GM12878 (cell line): ENCODE measurements around the gene MYO1H. TPM values are rescaled to one million over a fixed set of nuclear protein-coding genes. Genes with fewer than 3 reads are reported as not detected.

ENCODE experiments used
- ATAC-seq: fragments of 200-7000 bp; cut with Tn5 transposase; 3 replicates; pipeline ENCODE4 v1.9.1; 2020; ENCODE audit warnings: mild to moderate bottlenecking, moderate library complexity
- BruUV-seq: library from RNA; stranded (reverse); fragments of 400-500 nt; replicated peaks from 2 replicates; lab custom pipeline; 2021; lab: Mats Ljungman, UMichigan
- CTCF ChIA-PET: fragments of 300-600 bp; sonication (Branson Sonifier 250); formaldehyde crosslinking; extraction: SDS; loops from one replicate; lab custom pipeline; 2021; ENCODE audit warnings: inconsistent platforms; lab: Yijun Ruan, JAX
- POLR2A ChIA-PET: fragments of 350-600 bp; formaldehyde crosslinking; extraction: SDS; loops from one replicate; lab custom pipeline; 2021; ENCODE audit warnings: inconsistent platforms; lab: Charles Lee
- RAD21 ChIA-PET: fragments of 300-600 bp; sonication (Branson Sonifier 250); formaldehyde crosslinking; loops from one replicate; lab custom pipeline; 2023; ENCODE audit warnings: antibody characterized with exemption; ENCODE audit not compliant: unreplicated experiment; lab: Charles Lee
- SMC1A ChIA-PET: fragments of 300-600 bp; sonication (Branson Sonifier 250); formaldehyde crosslinking; loops from one replicate; lab custom pipeline; 2023; ENCODE audit not compliant: unreplicated experiment, uncharacterized antibody; lab: Charles Lee
- DNase-seq: peaks from one replicate; pipeline ENCODE4 v3.0.0-alpha.2; 2011; ENCODE audit warnings: low read depth, low spot score
- FAIRE-seq: peaks from 3 replicates; lab custom pipeline; 2011; peaks lifted over from hg19 to GRCh38; lab: Jason Lieb, UNC
- H2AFZ ChIP-seq: 2 replicates; pipeline ENCODE4 v1.6.0; 2011; ENCODE audit warnings: low read depth, low read length, control low read depth; ENCODE audit not compliant: control insufficient read depth
- H3K27ac ChIP-seq: 2 replicates; pipeline ENCODE4 v1.5.1; 2011; ENCODE audit warnings: control low read depth; ENCODE audit not compliant: control insufficient read depth, insufficient read depth
- H3K27me3 ChIP-seq, 2 experiments: replicated peaks in 1 of 2; 2 replicates each; pipeline versions ENCODE4 v1.6.0 to v1.6.1; 2011; ENCODE audit warnings: low read length in 1 of 2; ENCODE audit not compliant: control insufficient read depth in 2 of 2, insufficient read depth in 2 of 2
- H3K36me3 ChIP-seq, 2 experiments: 2 replicates each; pipeline ENCODE4 v1.5.1; 2011; ENCODE audit warnings: low read length in 1 of 2; ENCODE audit not compliant: control insufficient read depth in 2 of 2, insufficient read depth in 2 of 2
- H3K4me1 ChIP-seq: 2 replicates; pipeline ENCODE4 v1.6.1; 2011; ENCODE audit warnings: mild to moderate bottlenecking, low read length, moderate library complexity, mixed read lengths; ENCODE audit not compliant: control insufficient read depth, insufficient read depth
- H3K4me2 ChIP-seq: 2 replicates; pipeline ENCODE4 v1.6.0; 2011; ENCODE audit warnings: control low read depth; ENCODE audit not compliant: control insufficient read depth, insufficient read depth
- H3K4me3 ChIP-seq: fragments of 200-600 bp; sonication (generic); 2 replicates; pipeline ENCODE4 v1.5.1; 2016
- H3K79me2 ChIP-seq: 2 replicates; pipeline ENCODE4 v1.6.0; 2011; ENCODE audit warnings: low read length; ENCODE audit not compliant: control insufficient read depth, insufficient read depth
- H3K9ac ChIP-seq: 2 replicates; pipeline ENCODE4 v1.8.0; 2011; ENCODE audit warnings: low read length, control low read depth, mixed read lengths; ENCODE audit not compliant: control insufficient read depth, insufficient read depth
- H3K9me3 ChIP-seq: replicated peaks from 3 replicates; pipeline ENCODE4 v1.5.1; 2011; ENCODE audit warnings: mild to moderate bottlenecking, low read length; ENCODE audit not compliant: control insufficient read depth, insufficient read depth
- H4K20me1 ChIP-seq: 2 replicates; pipeline ENCODE4 v1.6.0; 2011; ENCODE audit not compliant: control insufficient read depth, insufficient read depth
- BCLAF1 ChIP-seq: fragments of 450-650 bp; IDR thresholded peaks from 2 replicates; pipeline ENCODE4 v1.6.1; 2017; ENCODE audit warnings: antibody characterized with exemption, mild to moderate bottlenecking, moderate library complexity
- CHD4 ChIP-seq: fragments of 200-600 bp; sonication (generic); IDR thresholded peaks from 2 replicates; pipeline ENCODE4 v1.6.1; 2016; ENCODE audit warnings: mild to moderate bottlenecking
- JUNB ChIP-seq: IDR thresholded peaks from 2 replicates; pipeline ENCODE4 v1.6.1; 2016; ENCODE audit warnings: antibody characterized with exemption, mild to moderate bottlenecking
- KDM1A ChIP-seq: fragments of 200-600 bp; sonication (generic); IDR thresholded peaks from 2 replicates; pipeline ENCODE4 v1.6.1; 2016; ENCODE audit warnings: borderline replicate concordance
- MAX ChIP-seq: IDR thresholded peaks from 2 replicates; pipeline ENCODE4 v1.6.1; 2012; ENCODE audit warnings: low read depth, low read length, improper control_type of control experiment
- NFIC ChIP-seq: IDR thresholded peaks from 2 replicates; pipeline ENCODE4 v1.6.1; 2012; ENCODE audit warnings: low read depth, mild to moderate bottlenecking, inconsistent platforms, low read length, moderate library complexity
- NFYB ChIP-seq: IDR thresholded peaks from 2 replicates; pipeline ENCODE4 v1.6.1; 2011; ENCODE audit warnings: low read depth, mild to moderate bottlenecking, low read length, improper control_type of control experiment, moderate library complexity; ENCODE audit not compliant: insufficient read depth
- NR2C1 ChIP-seq: fragments of 450-650 bp; IDR thresholded peaks from 2 replicates; pipeline ENCODE4 v1.6.1; 2017; ENCODE audit warnings: antibody characterized with exemption, mild to moderate bottlenecking, moderate library complexity
- NRF1 ChIP-seq: conservative IDR thresholded peaks from 2 replicates; pipeline ENCODE4 v1.6.1; 2011; ENCODE audit warnings: mild to moderate bottlenecking, low read depth, low read length, improper control_type of control experiment
- PAX8 ChIP-seq: fragments of 450-650 bp; IDR thresholded peaks from 2 replicates; pipeline ENCODE4 v1.6.1; 2017; ENCODE audit warnings: mild to moderate bottlenecking, moderate library complexity
- RB1 ChIP-seq: fragments of 450-650 bp; formaldehyde crosslinking; IDR thresholded peaks from 2 replicates; pipeline ENCODE4 v1.6.1; 2017; ENCODE audit warnings: mild to moderate bottlenecking, borderline replicate concordance
- RFX5 ChIP-seq: IDR thresholded peaks from 2 replicates; pipeline ENCODE4 v1.6.1; 2011; ENCODE audit warnings: low read depth, low read length, improper control_type of control experiment
- STAT3 ChIP-seq: IDR thresholded peaks from 2 replicates; pipeline ENCODE4 v1.6.1; 2011; ENCODE audit warnings: low read depth, low read length, improper control_type of control experiment
- TBL1XR1 ChIP-seq: IDR thresholded peaks from 2 replicates; pipeline ENCODE4 v1.6.1; 2012; ENCODE audit warnings: low read depth, low read length, improper control_type of control experiment
- USF2 ChIP-seq: IDR thresholded peaks from 2 replicates; pipeline ENCODE4 v1.6.1; 2011; ENCODE audit warnings: low read depth, low read length, improper control_type of control experiment, borderline replicate concordance
- WRNIP1 ChIP-seq: IDR thresholded peaks from 2 replicates; pipeline ENCODE4 v1.6.1; 2011; ENCODE audit warnings: low read depth, low read length, improper control_type of control experiment, borderline replicate concordance
- ZBED1 ChIP-seq: IDR thresholded peaks from 2 replicates; pipeline ENCODE4 v1.6.1; 2016; ENCODE audit warnings: borderline replicate concordance
- WGBS: methylation state at CpG from one replicate; pipeline ENCODE4 v1.1.6; 2016; ENCODE audit warnings: low lambda C conversion rate; ENCODE audit not compliant: insufficient replicate concordance, insufficient coverage; ENCODE audit errors: missing lambda C conversion rate; 5-methylcytosine and 5-hydroxymethylcytosine counted together
- in situ Hi-C: fragments of 300-500 bp; cut with MboI; formaldehyde crosslinking; loops from 9 replicates; pipeline ENCODE4 v1.14.3; 2018; ENCODE audit warnings: mixed read lengths
- intact Hi-C: fragments of 100-400 bp; cut with micrococcal nuclease; formaldehyde crosslinking; loops from one replicate; pipeline ENCODE4 v1.14.2; 2022; ENCODE audit not compliant: unreplicated experiment
- polyA plus RNA-seq, 11 experiments: library from polyadenylated mRNA; depleted of rRNA in 4 of 11; unstranded in 6 of 11; stranded (reverse) in 5 of 11; fragments of >200 nt; fragmentation: Nextera tagmentation in 4 of 11; fragmentation: Illumina TruSeq in 1 of 11; extraction: Ambion mirVana in 4 of 11; extraction: Trizol in 1 of 11; gene quantifications; 1 replicate in 1 of 11; 2 replicates in 10 of 11; pipeline versions ENCODE4 v1.2.1 to v1.2.3, GENCODE V29; 2011 to 2016; ENCODE audit warnings: inconsistent platforms in 2 of 11, missing spikeins in 2 of 11, low read depth in 1 of 11
- total RNA-seq, 4 experiments: library from RNA; depleted of rRNA in 3 of 4; stranded (reverse); fragments of >200 nt in 3 of 4; fragmentation: Illumina TruSeq in 1 of 4; extraction: Trizol in 1 of 4; gene quantifications; 2 replicates each; pipeline versions ENCODE4 v1.2.1 to v1.2.3, GENCODE V29; 2013 to 2021

MYO1H gene
- total and polyA plus RNA-seq, 10 of the 15 experiments (the other 5 are each of a cell fraction or from before 2014, with no cell fraction given) = 0.05 TPM; not detected in 9

GRCh38 chr12:109302770-109303169, 44.9 kb upstream of the MYO1H start:
- 61% methylated on average over 5 of the region's 5 CpGs for WGBS
- Histone ChIP-seq H3K9me3 (no peaks in the 10 kb centered on the region), H3K4me2 (no peak overlapping the region), H3K36me3 (no peaks in the 10 kb centered on the region), H4K20me1 (no peaks in the 10 kb centered on the region), H3K4me3 (no peak overlapping the region), H3K9ac (no peak overlapping the region), H2AFZ (no peak overlapping the region), H3K4me1 (no peaks in the 10 kb centered on the region), H3K27me3 (peaks cover 4 to 6% of the 10 kb centered on the region in 2 experiments; a peak in 2 of 4 replicates)
- CTCF ChIA-PET = no interaction called here
- no TSS peak for BruUV-seq
- FAIRE-seq (no peak), DNase-seq (no peak)
- RAD21 ChIA-PET = no interaction called here
- POLR2A ChIA-PET = no interaction called here
- SMC1A ChIA-PET = no interaction called here
- intact Hi-C loops = no loop called here
- in situ Hi-C loops = no loop called here
- TF ChIP-seq MAX (no peak), CHD4 (no peak), BCLAF1 (no peak), TBL1XR1 (no peak), STAT3 (no peak), NFIC (no peak), JUNB (no peak), RFX5 (no peak), PAX8 (no peak), USF2 (no peak), RB1 (no peak), KDM1A (no peak), WRNIP1 (no peak), NFYB (no peak), ZBED1 (no peak), NRF1 (no peak), NR2C1 (no peak)
- TF ChIP-seq, all 136 proteins: peak for 0
- H3K79me2 ChIP-seq = no peaks in the 10 kb centered on the region
- H3K27ac ChIP-seq = no peak overlapping the region
- ATAC-seq = no peak
